Ishikawa (cell line): ENCODE data around the gene KRTAP10-7.

Experiments
- CEBPB ChIP-seq: IDR thresholded peaks from 2 replicates; pipeline ENCODE4 v1.6.1; 2012
- CREB1 ChIP-seq: IDR thresholded peaks from 2 replicates; pipeline ENCODE4 v1.6.1; 2012; ENCODE audit warnings: low read depth
- EGR1 ChIP-seq: IDR thresholded peaks from 2 replicates; pipeline ENCODE4 v1.6.1; 2012
- EP300 ChIP-seq: IDR thresholded peaks from 2 replicates; pipeline ENCODE4 v1.6.1; 2012; ENCODE audit warnings: borderline replicate concordance
- FOXM1 ChIP-seq: IDR thresholded peaks from 2 replicates; pipeline ENCODE4 v1.6.1; 2012; ENCODE audit warnings: low read depth, borderline replicate concordance
- MAX ChIP-seq: IDR thresholded peaks from 2 replicates; pipeline ENCODE4 v1.6.1; 2012
- NFIC ChIP-seq: IDR thresholded peaks from 2 replicates; pipeline ENCODE4 v1.6.1; 2012
- RAD21 ChIP-seq: IDR thresholded peaks from 2 replicates; pipeline ENCODE4 v1.6.1; 2012; ENCODE audit warnings: low read depth
- TAF1 ChIP-seq: IDR thresholded peaks from 2 replicates; pipeline ENCODE4 v1.6.1; 2012; ENCODE audit warnings: low read depth, mild to moderate bottlenecking
- TCF12 ChIP-seq: IDR thresholded peaks from 2 replicates; pipeline ENCODE4 v1.6.1; 2012; ENCODE audit warnings: low read depth
- TEAD4 ChIP-seq: IDR thresholded peaks from 2 replicates; pipeline ENCODE4 v1.6.1; 2012
- YY1 ChIP-seq: IDR thresholded peaks from 2 replicates; pipeline ENCODE4 v1.6.1; 2012; ENCODE audit warnings: low read depth
- ZBTB7A ChIP-seq: IDR thresholded peaks from 2 replicates; pipeline ENCODE4 v1.6.1; 2012; ENCODE audit warnings: low read depth
- TF ChIP-seq, protein P1 (sequence below): IDR thresholded peaks from 2 replicates; pipeline ENCODE4 v1.6.1; 2012
- TF ChIP-seq, protein P2 (sequence below): IDR thresholded peaks from 2 replicates; pipeline ENCODE4 v1.6.1; 2012; ENCODE audit warnings: low read depth, mild to moderate bottlenecking

KRTAP10-7 gene

GRCh38 chr21:44556879-44557278, 43.5 kb upstream of the KRTAP10-7 start:
- TF ChIP-seq RAD21 (no peak), TCF12 (no peak)

DNA sequence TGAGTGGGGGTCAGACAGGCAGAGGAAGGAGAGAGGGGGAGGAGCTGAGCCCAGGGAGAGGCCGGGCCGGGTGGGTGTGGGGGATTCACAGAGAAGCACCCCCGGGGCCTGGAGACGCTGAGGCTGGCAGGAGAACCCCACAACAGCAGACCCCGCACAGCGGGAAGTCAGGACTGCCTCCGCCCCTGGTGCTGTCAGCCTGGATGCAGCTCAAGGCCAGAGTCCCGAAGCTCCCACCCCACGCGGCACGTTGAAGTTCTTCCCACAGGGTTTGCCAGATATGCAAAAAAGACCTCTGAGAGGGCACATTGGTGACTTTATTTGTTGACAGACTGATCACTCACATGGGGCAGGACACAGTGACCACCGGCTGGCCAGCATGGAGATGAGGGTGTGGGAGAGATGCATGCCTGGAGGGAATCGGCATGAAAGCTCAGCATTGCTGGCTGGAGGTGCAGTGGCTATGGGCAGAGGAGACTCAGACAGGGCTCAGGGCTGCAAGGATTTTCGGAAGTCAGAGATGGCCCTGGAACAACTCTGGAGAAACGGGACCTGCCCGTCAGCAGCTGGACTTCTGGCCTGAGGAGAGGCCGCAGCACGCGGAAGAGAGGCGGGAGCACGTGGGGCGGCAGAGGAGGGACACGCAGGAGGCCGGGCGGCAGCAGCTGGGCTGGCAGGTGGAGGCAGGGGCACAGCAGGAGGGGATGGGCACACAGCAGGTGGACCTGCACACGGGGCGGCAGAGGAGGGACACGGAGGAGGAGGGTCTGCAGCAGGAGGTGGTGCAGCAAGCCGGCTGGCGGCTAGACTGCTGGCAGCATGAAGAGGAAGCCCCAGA, 42.7 kb upstream of the KRTAP10-7 start:
- TF ChIP-seq MAX (peak; percentile 77), YY1 (no peak), RAD21 (no peak)

DNA sequence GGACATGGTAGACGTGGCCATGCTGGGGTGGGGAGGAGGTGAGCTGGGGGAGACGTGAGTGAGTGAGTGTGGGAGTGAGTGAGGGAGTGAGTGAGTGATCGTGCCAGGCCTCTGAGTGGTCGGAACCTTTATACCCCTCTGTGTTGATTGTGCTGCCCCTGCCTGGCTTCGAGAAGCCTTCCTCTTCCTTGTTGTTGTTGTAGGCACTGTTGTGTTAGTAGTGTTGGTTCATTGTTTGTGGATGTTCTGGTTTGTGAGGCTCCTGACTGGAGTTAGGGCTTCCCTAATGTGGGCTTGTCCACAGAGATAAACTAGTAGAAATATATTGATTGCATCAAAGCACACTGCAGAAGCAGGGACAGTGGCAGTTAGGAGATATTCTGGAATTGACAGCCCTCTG, 41.7 kb upstream of the KRTAP10-7 start, which contains the start of gene KRTAP10-3:
Gene KRTAP10-3 (minus strand): TSS at position 101 of the 400 bp plus-strand sequence. CDS start 80 bp downstream, at position 21.
- TF ChIP-seq, protein P1, sequence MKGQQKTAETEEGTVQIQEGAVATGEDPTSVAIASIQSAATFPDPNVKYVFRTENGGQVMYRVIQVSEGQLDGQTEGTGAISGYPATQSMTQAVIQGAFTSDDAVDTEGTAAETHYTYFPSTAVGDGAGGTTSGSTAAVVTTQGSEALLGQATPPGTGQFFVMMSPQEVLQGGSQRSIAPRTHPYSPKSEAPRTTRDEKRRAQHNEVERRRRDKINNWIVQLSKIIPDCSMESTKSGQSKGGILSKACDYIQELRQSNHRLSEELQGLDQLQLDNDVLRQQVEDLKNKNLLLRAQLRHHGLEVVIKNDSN, result no peak
- no peak for TF ChIP-seq CEBPB

- TF ChIP-seq, protein P1, result no peak
- TF ChIP-seq FOXM1, result no peak
- TF ChIP-seq EP300, result no peak
- no peak for TF ChIP-seq CREB1
- TF ChIP-seq TAF1, result no peak
- TF ChIP-seq TCF12, result no peak
- TF ChIP-seq CEBPB, result no peak
- no peak for TF ChIP-seq RAD21
- TF ChIP-seq NFIC, result no peak
- TF ChIP-seq MAX, result no peak
- TF ChIP-seq, protein P2, sequence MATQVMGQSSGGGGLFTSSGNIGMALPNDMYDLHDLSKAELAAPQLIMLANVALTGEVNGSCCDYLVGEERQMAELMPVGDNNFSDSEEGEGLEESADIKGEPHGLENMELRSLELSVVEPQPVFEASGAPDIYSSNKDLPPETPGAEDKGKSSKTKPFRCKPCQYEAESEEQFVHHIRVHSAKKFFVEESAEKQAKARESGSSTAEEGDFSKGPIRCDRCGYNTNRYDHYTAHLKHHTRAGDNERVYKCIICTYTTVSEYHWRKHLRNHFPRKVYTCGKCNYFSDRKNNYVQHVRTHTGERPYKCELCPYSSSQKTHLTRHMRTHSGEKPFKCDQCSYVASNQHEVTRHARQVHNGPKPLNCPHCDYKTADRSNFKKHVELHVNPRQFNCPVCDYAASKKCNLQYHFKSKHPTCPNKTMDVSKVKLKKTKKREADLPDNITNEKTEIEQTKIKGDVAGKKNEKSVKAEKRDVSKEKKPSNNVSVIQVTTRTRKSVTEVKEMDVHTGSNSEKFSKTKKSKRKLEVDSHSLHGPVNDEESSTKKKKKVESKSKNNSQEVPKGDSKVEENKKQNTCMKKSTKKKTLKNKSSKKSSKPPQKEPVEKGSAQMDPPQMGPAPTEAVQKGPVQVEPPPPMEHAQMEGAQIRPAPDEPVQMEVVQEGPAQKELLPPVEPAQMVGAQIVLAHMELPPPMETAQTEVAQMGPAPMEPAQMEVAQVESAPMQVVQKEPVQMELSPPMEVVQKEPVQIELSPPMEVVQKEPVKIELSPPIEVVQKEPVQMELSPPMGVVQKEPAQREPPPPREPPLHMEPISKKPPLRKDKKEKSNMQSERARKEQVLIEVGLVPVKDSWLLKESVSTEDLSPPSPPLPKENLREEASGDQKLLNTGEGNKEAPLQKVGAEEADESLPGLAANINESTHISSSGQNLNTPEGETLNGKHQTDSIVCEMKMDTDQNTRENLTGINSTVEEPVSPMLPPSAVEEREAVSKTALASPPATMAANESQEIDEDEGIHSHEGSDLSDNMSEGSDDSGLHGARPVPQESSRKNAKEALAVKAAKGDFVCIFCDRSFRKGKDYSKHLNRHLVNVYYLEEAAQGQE, result no peak
- no peak for TF ChIP-seq EGR1
- TF ChIP-seq ZBTB7A, result no peak
- TF ChIP-seq YY1, result no peak
- no peak for TF ChIP-seq TEAD4
These were observed 36.3 kb upstream of the KRTAP10-7 start for GRCh38 chr21:44564099-44564498.

DNA sequence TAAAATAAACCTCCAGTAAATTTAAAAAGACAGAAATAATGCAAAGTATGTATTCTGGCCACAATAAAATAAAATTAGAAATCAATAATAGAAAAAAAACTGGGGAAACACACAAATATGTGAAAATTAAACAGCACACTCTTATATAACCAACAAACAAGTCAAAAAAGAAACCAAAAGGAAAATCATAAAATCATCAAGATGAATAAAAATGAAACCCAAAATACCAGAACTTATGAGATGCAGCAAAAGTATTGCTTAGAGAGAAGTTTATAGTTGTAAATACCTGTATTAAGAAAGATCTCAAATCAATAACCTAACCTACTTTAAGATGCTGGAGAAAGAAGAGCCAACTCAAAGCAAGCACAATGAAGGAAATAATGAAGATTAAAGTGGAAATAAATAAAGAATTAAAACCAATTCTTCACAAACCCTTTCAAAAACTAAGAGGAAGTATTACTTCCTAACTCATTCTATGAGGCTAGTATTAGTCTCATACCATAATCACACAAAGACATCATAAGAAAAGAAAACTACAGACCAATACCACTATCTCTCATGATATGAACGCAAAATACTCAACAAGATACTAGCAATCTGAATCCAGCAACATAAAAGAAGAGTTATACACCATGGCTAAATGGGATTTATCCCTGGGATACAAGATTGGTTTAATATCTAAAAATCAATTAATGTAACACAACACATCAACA, 35.4 kb upstream of the KRTAP10-7 start:
- TF ChIP-seq RAD21, result no peak
- no peak for TF ChIP-seq CEBPB
- no peak for TF ChIP-seq TEAD4
- TF ChIP-seq, protein P2, result no peak
- no peak for TF ChIP-seq FOXM1
- TF ChIP-seq YY1, result no peak
- TF ChIP-seq EP300, result no peak
- TF ChIP-seq, protein P1, result no peak
- no peak for TF ChIP-seq NFIC
- no peak for TF ChIP-seq ZBTB7A
- no peak for TF ChIP-seq TAF1
- TF ChIP-seq EGR1, result no peak

DNA sequence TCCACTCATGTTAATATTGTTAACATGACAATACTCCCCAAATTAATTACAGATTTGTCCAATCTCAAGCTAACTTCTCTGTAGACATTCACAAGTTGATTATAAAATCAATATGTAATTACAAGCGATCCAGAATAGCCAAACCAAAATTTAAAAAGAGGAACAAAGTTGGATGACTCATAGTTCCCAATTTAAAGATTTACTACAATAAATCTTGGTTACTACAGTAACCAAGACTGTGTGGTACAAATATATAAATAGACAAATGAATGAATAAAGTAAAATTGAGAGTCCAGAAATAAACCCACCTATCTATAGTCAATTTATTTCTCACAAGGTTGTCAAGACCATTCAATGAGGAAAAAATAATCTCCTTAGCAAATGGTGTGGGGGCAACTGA, 34.0 kb upstream of the KRTAP10-7 start:
- TF ChIP-seq NFIC, result no peak
- TF ChIP-seq, protein P1, result no peak
- no peak for TF ChIP-seq TEAD4
- TF ChIP-seq FOXM1, result no peak
- TF ChIP-seq YY1, result no peak
- TF ChIP-seq MAX, result no peak
- TF ChIP-seq, protein P2, result no peak
- no peak for TF ChIP-seq TAF1
- TF ChIP-seq CEBPB, result no peak
- no peak for TF ChIP-seq EP300
- no peak for TF ChIP-seq CREB1
- TF ChIP-seq TCF12, result no peak
- TF ChIP-seq RAD21, result no peak
- no peak for TF ChIP-seq EGR1
- no peak for TF ChIP-seq ZBTB7A
